ENCODE data around the gene ITPR1. TPM values are rescaled to one million over a fixed set of nuclear protein-coding genes. Genes with fewer than 3 reads are reported as not detected.

The ITPR1 gene
- total RNA-seq, 1 donor from 2014 or later, result 53.1 TPM

DNA sequence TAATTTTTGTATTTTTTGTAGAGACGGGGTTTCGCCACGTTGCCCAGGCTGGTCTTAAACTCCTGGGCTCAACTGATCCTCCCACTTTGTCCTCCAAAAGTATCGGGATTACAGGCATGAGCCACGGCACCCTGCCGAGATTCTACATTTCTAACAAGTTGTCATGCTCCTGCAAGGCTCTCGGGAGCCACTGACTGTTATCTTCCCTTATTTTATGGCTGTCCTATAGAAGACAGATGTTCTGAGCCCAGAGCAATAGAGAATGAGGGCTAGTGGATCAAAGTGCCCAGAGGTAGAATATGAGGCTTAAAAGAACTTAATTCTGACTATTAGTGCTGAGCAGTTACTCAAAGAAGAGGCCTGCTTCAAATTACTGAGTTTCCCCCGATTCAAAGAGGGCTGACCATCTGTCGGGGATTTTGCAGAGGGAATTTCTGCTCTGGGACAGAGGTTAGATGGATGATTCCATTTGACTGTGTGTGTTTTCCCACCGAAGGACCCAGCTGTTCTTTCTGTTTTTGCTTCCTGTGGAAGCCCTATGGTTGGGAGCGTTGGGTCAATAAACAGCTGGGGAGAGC lies 39.5 kb downstream of the ITPR1 start:
- no peak overlapping the region for H3K4me3 Mint-ChIP-seq (ENCODE audit: unreplicated experiment)
- peak overlapping the region; percentile 98 for H3K27ac Mint-ChIP-seq (ENCODE audit: unreplicated experiment)
- H3K27me3 Mint-ChIP-seq (ENCODE audit: unreplicated experiment), result peaks cover 5% of the 10 kb centered on the region
- TF ChIP-seq, protein P1, sequence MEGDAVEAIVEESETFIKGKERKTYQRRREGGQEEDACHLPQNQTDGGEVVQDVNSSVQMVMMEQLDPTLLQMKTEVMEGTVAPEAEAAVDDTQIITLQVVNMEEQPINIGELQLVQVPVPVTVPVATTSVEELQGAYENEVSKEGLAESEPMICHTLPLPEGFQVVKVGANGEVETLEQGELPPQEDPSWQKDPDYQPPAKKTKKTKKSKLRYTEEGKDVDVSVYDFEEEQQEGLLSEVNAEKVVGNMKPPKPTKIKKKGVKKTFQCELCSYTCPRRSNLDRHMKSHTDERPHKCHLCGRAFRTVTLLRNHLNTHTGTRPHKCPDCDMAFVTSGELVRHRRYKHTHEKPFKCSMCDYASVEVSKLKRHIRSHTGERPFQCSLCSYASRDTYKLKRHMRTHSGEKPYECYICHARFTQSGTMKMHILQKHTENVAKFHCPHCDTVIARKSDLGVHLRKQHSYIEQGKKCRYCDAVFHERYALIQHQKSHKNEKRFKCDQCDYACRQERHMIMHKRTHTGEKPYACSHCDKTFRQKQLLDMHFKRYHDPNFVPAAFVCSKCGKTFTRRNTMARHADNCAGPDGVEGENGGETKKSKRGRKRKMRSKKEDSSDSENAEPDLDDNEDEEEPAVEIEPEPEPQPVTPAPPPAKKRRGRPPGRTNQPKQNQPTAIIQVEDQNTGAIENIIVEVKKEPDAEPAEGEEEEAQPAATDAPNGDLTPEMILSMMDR (IDR thresholded peaks at IDR 0.05; ENCODE audit: unreplicated experiment), result no peak
- DNase-seq (ENCODE audit: low spot score), result no peak
- H3K9me3 Mint-ChIP-seq (ENCODE audit: unreplicated experiment), result no peaks in the 10 kb centered on the region
- H3K4me1 Mint-ChIP-seq (ENCODE audit: unreplicated experiment), result peaks cover 56% of the 10 kb centered on the region
- peaks cover 16% of the 10 kb centered on the region for H3K36me3 Mint-ChIP-seq (ENCODE audit: low read depth, unreplicated experiment)

DNA sequence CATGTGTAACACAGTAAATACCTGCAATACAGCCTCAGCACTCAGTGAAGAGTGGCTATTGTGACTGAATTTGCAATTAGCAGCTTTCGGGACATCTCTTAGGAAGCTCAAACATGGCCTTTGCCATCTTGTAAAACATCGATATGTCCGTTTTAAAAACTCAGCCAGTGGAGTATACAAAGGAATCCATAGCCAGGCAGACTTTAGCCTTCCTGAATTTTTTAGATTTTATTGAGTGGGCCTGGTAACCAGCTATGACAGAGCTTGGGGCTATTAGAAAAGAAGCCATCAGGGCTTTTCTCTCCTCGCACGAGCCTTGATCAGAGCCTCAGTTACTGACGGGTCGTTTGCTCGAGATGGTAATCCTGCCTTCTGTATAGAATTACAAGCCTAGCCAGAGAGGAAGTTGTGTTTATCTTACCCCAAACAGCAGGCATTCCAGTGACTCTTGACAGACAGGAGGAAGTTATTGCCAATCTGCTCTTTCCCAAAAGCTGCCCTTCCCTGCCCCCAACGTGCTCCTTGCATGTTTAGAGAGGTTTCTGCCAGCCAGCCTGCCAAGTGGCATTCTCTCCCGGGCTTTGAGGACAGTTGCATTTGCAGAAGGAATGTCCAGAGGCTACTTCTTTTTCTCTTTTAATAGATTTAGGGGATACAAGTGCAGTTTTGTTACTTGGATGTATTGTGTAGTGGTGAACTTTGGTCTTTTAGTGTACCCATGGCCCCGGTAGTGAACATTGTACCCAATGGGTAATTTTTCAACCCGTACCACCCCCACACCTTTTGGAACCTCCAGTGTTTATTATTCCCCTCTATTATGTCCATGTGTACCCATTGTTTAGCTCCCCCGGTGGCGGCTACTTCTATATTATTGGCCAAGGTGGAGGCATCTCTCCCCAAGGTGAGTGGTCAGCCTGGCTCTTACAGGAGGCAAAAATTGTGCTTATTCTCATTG lies 40.6 kb downstream of the ITPR1 start:
- no peak overlapping the region for H3K4me3 Mint-ChIP-seq (ENCODE audit: unreplicated experiment)
- peaks cover 56% of the 10 kb centered on the region for H3K4me1 Mint-ChIP-seq (ENCODE audit: unreplicated experiment)
- H3K27me3 Mint-ChIP-seq (ENCODE audit: unreplicated experiment), result peaks cover 5% of the 10 kb centered on the region
- peaks cover 22% of the 10 kb centered on the region for H3K36me3 Mint-ChIP-seq (ENCODE audit: low read depth, unreplicated experiment)
- H3K9me3 Mint-ChIP-seq (ENCODE audit: unreplicated experiment), result no peaks in the 10 kb centered on the region
- DNase-seq (ENCODE audit: low spot score), result peak; percentile 62
- H3K27ac Mint-ChIP-seq (ENCODE audit: unreplicated experiment), result peak overlapping the region; percentile 98
- TF ChIP-seq, protein P1 (IDR thresholded peaks at IDR 0.05; ENCODE audit: unreplicated experiment), result no peak

DNA sequence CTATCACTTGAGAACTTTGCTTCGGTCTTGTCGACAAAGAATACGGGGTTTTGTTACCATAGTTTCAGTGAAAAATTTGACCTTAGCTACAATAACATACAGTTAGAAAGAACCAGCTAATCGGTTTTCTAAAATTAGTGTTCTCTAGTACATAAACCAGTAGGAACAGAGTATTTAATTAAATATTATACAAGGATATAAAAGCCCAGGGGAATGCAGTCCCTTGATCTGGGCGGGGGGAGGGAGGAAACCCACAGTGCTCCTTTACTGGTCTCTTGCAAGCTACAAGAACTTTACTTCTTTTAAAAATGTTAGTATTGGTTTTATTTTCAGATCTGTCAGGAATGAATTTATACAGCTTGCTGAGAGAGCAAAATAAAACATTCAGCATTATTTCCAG lies 41.8 kb downstream of the ITPR1 start:
- DNase-seq (ENCODE audit: low spot score), result no peak
- Mint-ChIP-seq H3K4me1 (ENCODE audit: unreplicated experiment) (peaks cover 54% of the 10 kb centered on the region), H3K9me3 (ENCODE audit: unreplicated experiment) (no peaks in the 10 kb centered on the region), H3K27me3 (ENCODE audit: unreplicated experiment) (peaks cover 5% of the 10 kb centered on the region), H3K27ac (ENCODE audit: unreplicated experiment) (peak overlapping the region; percentile 98), H3K36me3 (ENCODE audit: low read depth, unreplicated experiment) (peaks cover 22% of the 10 kb centered on the region), H3K4me3 (ENCODE audit: unreplicated experiment) (no peak overlapping the region)
- TF ChIP-seq, protein P1 (IDR thresholded peaks at IDR 0.05; ENCODE audit: unreplicated experiment), result no peak

DNA sequence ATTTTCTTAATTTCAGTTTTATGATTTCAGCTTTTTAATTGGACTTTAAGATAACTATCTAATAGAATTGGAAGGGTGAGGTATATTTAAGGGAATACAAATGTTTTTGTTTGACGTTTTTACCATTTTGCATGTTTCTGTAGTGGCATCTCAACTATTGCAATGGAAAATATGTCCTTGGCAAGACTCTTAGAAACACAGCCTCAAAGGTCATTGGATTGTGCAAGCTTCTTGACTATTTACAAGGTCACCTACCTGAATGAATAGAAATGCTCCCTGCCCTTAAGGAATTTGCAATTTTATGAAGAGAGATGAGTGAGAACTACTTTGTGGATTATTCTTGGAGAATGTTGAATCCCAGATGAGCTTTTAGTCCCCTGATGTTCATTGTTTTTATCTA lies 43.1 kb downstream of the ITPR1 start:
- peaks cover 5% of the 10 kb centered on the region for H3K27me3 Mint-ChIP-seq (ENCODE audit: unreplicated experiment)
- H3K27ac Mint-ChIP-seq (ENCODE audit: unreplicated experiment), result no peak overlapping the region
- peaks cover 42% of the 10 kb centered on the region for H3K4me1 Mint-ChIP-seq (ENCODE audit: unreplicated experiment)
- H3K4me3 Mint-ChIP-seq (ENCODE audit: unreplicated experiment), result no peak overlapping the region
- H3K9me3 Mint-ChIP-seq (ENCODE audit: unreplicated experiment), result no peaks in the 10 kb centered on the region
- DNase-seq (ENCODE audit: low spot score), result no peak
- peaks cover 22% of the 10 kb centered on the region for H3K36me3 Mint-ChIP-seq (ENCODE audit: low read depth, unreplicated experiment)
- TF ChIP-seq, protein P1 (IDR thresholded peaks at IDR 0.05; ENCODE audit: unreplicated experiment), result no peak

DNA sequence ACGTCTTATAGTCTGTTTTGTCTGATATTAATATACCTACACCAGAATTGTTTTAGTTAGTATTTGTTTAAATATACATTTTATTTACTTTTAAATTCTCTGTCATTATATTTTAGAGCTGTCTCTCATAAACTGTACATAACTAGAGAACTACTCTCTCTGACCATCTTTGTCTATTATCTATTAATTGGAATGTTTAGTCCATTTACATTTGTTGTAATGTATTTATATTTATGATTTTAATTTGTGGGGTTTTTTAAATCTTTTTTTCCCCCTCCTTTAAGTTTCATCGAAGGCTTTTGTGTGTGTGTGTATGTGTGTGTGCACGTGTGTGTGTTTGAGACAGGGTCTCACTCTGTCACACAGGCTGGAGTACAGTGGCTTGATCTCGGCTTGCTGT lies 47.1 kb downstream of the ITPR1 start:
- TF ChIP-seq, protein P1 (IDR thresholded peaks at IDR 0.05; ENCODE audit: unreplicated experiment), result no peak
- H3K4me3 Mint-ChIP-seq (ENCODE audit: unreplicated experiment), result no peak overlapping the region
- H3K27me3 Mint-ChIP-seq (ENCODE audit: unreplicated experiment), result no peaks in the 10 kb centered on the region
- H3K4me1 Mint-ChIP-seq (ENCODE audit: unreplicated experiment), result peaks cover 5% of the 10 kb centered on the region
- no peak overlapping the region for H3K27ac Mint-ChIP-seq (ENCODE audit: unreplicated experiment)
- H3K36me3 Mint-ChIP-seq (ENCODE audit: low read depth, unreplicated experiment), result peaks cover 22% of the 10 kb centered on the region
- no peak for DNase-seq (ENCODE audit: low spot score)
- no peaks in the 10 kb centered on the region for H3K9me3 Mint-ChIP-seq (ENCODE audit: unreplicated experiment)
